ENCODE data around the gene MYOG. TPM values are rescaled to one million over a fixed set of nuclear protein-coding genes. Genes with fewer than 3 reads are reported as not detected.

Gene MYOG
- total and polyA plus RNA-seq, 2 experiments from 2014 or later: not detected

- DNase-seq (ENCODE audit: low spot score): no peak
- H3K79me2 ChIP-seq: no peaks in the 10 kb centered on the region
- H3K9me3 ChIP-seq (ENCODE audit: low read depth): no peaks in the 10 kb centered on the region
- H3K27me3 ChIP-seq: no peaks in the 10 kb centered on the region
- TF ChIP-seq EZH2phosphoT487 (IDR thresholded peaks at IDR 0.05; ENCODE audit: low read depth, severe bottlenecking, unreplicated experiment) (no peak), CTCF (IDR thresholded peaks at IDR 0.05; ENCODE audit: poor library complexity) (no peak), EZH2 (IDR thresholded peaks at IDR 0.05; ENCODE audit: borderline replicate concordance) (no peak)
- peaks cover 13% of the 10 kb centered on the region for H3K4me1 ChIP-seq (ENCODE audit: insufficient read depth)
- no peak overlapping the region for H3K4me2 ChIP-seq
- no peak overlapping the region for H3K27ac ChIP-seq
- H3K9me2 ChIP-seq (replicated peaks; ENCODE audit: insufficient read depth): no peaks in the 10 kb centered on the region
- H4K20me1 ChIP-seq (ENCODE audit: insufficient read depth, poor library complexity, severe bottlenecking): no peaks in the 10 kb centered on the region
- H3K36me3 ChIP-seq (replicated peaks; ENCODE audit: insufficient read depth, low read depth): no peaks in the 10 kb centered on the region
- no peak overlapping the region for H2AFZ ChIP-seq
- 74% methylated on average over 3 of the region's 3 CpGs for WGBS (ENCODE audit: low lambda C conversion rate, missing lambda C conversion rate)
- H3K4me3 ChIP-seq: no peak overlapping the region
These were observed 33.2 kb downstream of the MYOG start for GRCh38 chr1:203052601-203053000.

- no peak overlapping the region for H3K4me2 ChIP-seq
- no peak for TF ChIP-seq EZH2phosphoT487 (IDR thresholded peaks at IDR 0.05; ENCODE audit: low read depth, severe bottlenecking, unreplicated experiment)
- TF ChIP-seq EZH2 (IDR thresholded peaks at IDR 0.05; ENCODE audit: borderline replicate concordance): no peak
- no peak for TF ChIP-seq CTCF (IDR thresholded peaks at IDR 0.05; ENCODE audit: poor library complexity)
- H4K20me1 ChIP-seq (ENCODE audit: insufficient read depth, poor library complexity, severe bottlenecking): no peaks in the 10 kb centered on the region
These were observed 33.9 kb downstream of the MYOG start for GRCh38 chr1:203051841-203052324.

GRCh38 chr1:203050826-203051225 lies 35.0 kb downstream of the MYOG start:
- Histone ChIP-seq H3K9me3 (ENCODE audit: low read depth) (no peaks in the 10 kb centered on the region), H4K20me1 (ENCODE audit: insufficient read depth, poor library complexity, severe bottlenecking) (no peaks in the 10 kb centered on the region), H3K4me2 (no peak overlapping the region), H3K9me2 (replicated peaks; ENCODE audit: insufficient read depth) (no peaks in the 10 kb centered on the region), H3K36me3 (replicated peaks; ENCODE audit: insufficient read depth, low read depth) (no peaks in the 10 kb centered on the region), H2AFZ (no peak overlapping the region), H3K4me1 (ENCODE audit: insufficient read depth) (peaks cover 13% of the 10 kb centered on the region), H3K79me2 (no peaks in the 10 kb centered on the region), H3K4me3 (no peak overlapping the region), H3K27ac (no peak overlapping the region), H3K27me3 (no peaks in the 10 kb centered on the region)
- DNase-seq (ENCODE audit: low spot score): no peak
- TF ChIP-seq EZH2phosphoT487 (IDR thresholded peaks at IDR 0.05; ENCODE audit: low read depth, severe bottlenecking, unreplicated experiment): no peak
- no peak for TF ChIP-seq EZH2 (IDR thresholded peaks at IDR 0.05; ENCODE audit: borderline replicate concordance)
- no peak for TF ChIP-seq CTCF (IDR thresholded peaks at IDR 0.05; ENCODE audit: poor library complexity)
- WGBS (ENCODE audit: low lambda C conversion rate, missing lambda C conversion rate): 94% methylated on average over 4 of the region's 4 CpGs

More at GRCh38 chr1:203051841-203052324, 33.9 kb downstream of the MYOG start:
- no peak overlapping the region for H3K4me3 ChIP-seq
- H3K79me2 ChIP-seq: no peaks in the 10 kb centered on the region
- H3K27me3 ChIP-seq: no peaks in the 10 kb centered on the region
- H3K27ac ChIP-seq: no peak overlapping the region
- peaks cover 13% of the 10 kb centered on the region for H3K4me1 ChIP-seq (ENCODE audit: insufficient read depth)
- H2AFZ ChIP-seq: no peak overlapping the region
- DNase-seq (ENCODE audit: low spot score): peak; percentile 42
- WGBS (ENCODE audit: low lambda C conversion rate, missing lambda C conversion rate): 47% methylated on average over 16 of the region's 20 CpGs
- H3K9me2 ChIP-seq (replicated peaks; ENCODE audit: insufficient read depth): no peaks in the 10 kb centered on the region
- H3K9me3 ChIP-seq (ENCODE audit: low read depth): no peaks in the 10 kb centered on the region
- no peaks in the 10 kb centered on the region for H3K36me3 ChIP-seq (replicated peaks; ENCODE audit: insufficient read depth, low read depth)
